ENCODE data around the gene SLC6A6. TPM values are rescaled to one million over a fixed set of nuclear protein-coding genes. Genes with fewer than 3 reads are reported as not detected.

SLC6A6 gene
- polyA plus RNA-seq, 1 of the 3 experiments (the other 2 are of a cell fraction), result 19.1 TPM

GRCh38 chr3:14430053-14430452, 27.6 kb downstream of the SLC6A6 start:
- H3K79me2 ChIP-seq (ENCODE audit: insufficient read depth), result peaks cover 20% of the 10 kb centered on the region
- no peaks in the 10 kb centered on the region for H3K9me3 ChIP-seq
- no peak overlapping the region for H3K4me3 ChIP-seq (ENCODE audit: low read depth in 2 of 2, low read length in 1 of 2)
- no peak overlapping the region for H2AFZ ChIP-seq (ENCODE audit: low read depth)
- ChIA-PET POLR2A (no interaction called here), CTCF (interaction anchor here (0.9 to 1.3 kb wide), 2 partner anchors 9 to 151 kb away, joined by 3 read pairs; no protein-coding TSS in a partner anchor)
- peaks cover 41 to 63% of the 10 kb centered on the region in 2 experiments; a peak in 3 of 4 replicates for H3K4me1 ChIP-seq (ENCODE audit: control insufficient read depth in 1 of 2, insufficient read depth in 2 of 2, low read depth in 1 of 2, low read length in 1 of 2)
- H3K36me3 ChIP-seq (replicated peaks in 1 of 2; ENCODE audit: control insufficient read depth in 1 of 2, insufficient read depth in 2 of 2, low read length in 1 of 2), result peaks cover 0 to 8% of the 10 kb centered on the region in 2 experiments
- DNase-seq, result no peak
- H4K20me1 ChIP-seq (ENCODE audit: insufficient read depth), result peaks cover 1% of the 10 kb centered on the region; the same call in 1 of the 2 replicates
- H3K27ac ChIP-seq (ENCODE audit: low read depth in 2 of 2, low read length in 1 of 2), result peak overlapping the region in 1 of 2 experiments; percentile 75; a peak in 1 of 4 replicates
- H3K4me2 ChIP-seq, result no peak overlapping the region
- no peak overlapping the region for H3K9ac ChIP-seq
- 100% methylated on average over 2 of the region's 5 CpGs for WGBS (ENCODE audit: low lambda C conversion rate)
- no peak for TF ChIP-seq YY1 (IDR thresholded peaks at IDR 0.05; ENCODE audit: low read depth)
- TF ChIP-seq RFX5 (IDR thresholded peaks at IDR 0.05; ENCODE audit: low read length), result no peak
- peaks cover 13% of the 10 kb centered on the region for H3F3A ChIP-seq (replicated peaks; ENCODE audit: insufficient read depth)
- no peaks in the 10 kb centered on the region for H3K9me2 ChIP-seq
- no peaks in the 10 kb centered on the region for H3K27me3 ChIP-seq (ENCODE audit: insufficient read depth)

GRCh38 chr3:14430706-14431451, 28.5 kb downstream of the SLC6A6 start:
- Histone ChIP-seq H4K20me1 (ENCODE audit: insufficient read depth) (no peaks in the 10 kb centered on the region; the same call in 1 of the 2 replicates), H3K9ac (peak overlapping the region; percentile 44; the same call in 1 of the 2 replicates), H3K9me3 (no peaks in the 10 kb centered on the region), H3F3A (replicated peaks; ENCODE audit: insufficient read depth) (peaks cover 13% of the 10 kb centered on the region), H3K79me2 (ENCODE audit: insufficient read depth) (peaks cover 20% of the 10 kb centered on the region), H3K36me3 (replicated peaks in 1 of 2; ENCODE audit: control insufficient read depth in 1 of 2, insufficient read depth in 2 of 2, low read length in 1 of 2) (peaks cover 0 to 8% of the 10 kb centered on the region in 2 experiments), H3K9me2 (no peaks in the 10 kb centered on the region), H3K4me3 (ENCODE audit: low read depth in 2 of 2, low read length in 1 of 2) (no peak overlapping the region), H3K4me1 (ENCODE audit: control insufficient read depth in 1 of 2, insufficient read depth in 2 of 2, low read depth in 1 of 2, low read length in 1 of 2) (peaks cover 33 to 61% of the 10 kb centered on the region in 2 experiments; a peak in 3 of 4 replicates), H3K27ac (ENCODE audit: low read depth in 2 of 2, low read length in 1 of 2) (peak overlapping the region; percentile 70 to 75), H3K4me2 (peak overlapping the region; percentile 62; the same call in 1 of the 2 replicates), H3K27me3 (ENCODE audit: insufficient read depth) (no peaks in the 10 kb centered on the region), H2AFZ (ENCODE audit: low read depth) (no peak overlapping the region)
- no peak for TF ChIP-seq MXI1 (IDR thresholded peaks at IDR 0.05; ENCODE audit: low read depth, low read length)
- no peak for TF ChIP-seq USF1 (IDR thresholded peaks at IDR 0.05; ENCODE audit: borderline replicate concordance, low read depth)
- CTCF ChIA-PET, result interaction anchor here (1.0 kb wide), 1 partner anchor 16 kb away, joined by 3 read pairs; no protein-coding TSS in a partner anchor
- POLR2A ChIA-PET, result no interaction called here
- no peak for DNase-seq
- 85% methylated on average over 8 of the region's 12 CpGs for WGBS (ENCODE audit: low lambda C conversion rate)

GRCh38 chr3:14431452-14431916, 29.1 kb downstream of the SLC6A6 start:
- Histone ChIP-seq H4K20me1 (ENCODE audit: insufficient read depth) (no peaks in the 10 kb centered on the region), H3K4me3 (ENCODE audit: low read depth in 2 of 2, low read length in 1 of 2) (no peak overlapping the region), H3F3A (replicated peaks; ENCODE audit: insufficient read depth) (peaks cover 13% of the 10 kb centered on the region), H3K27ac (ENCODE audit: low read depth in 2 of 2, low read length in 1 of 2) (peak overlapping the region; percentile 70 to 75), H3K9me2 (no peaks in the 10 kb centered on the region), H3K9me3 (no peaks in the 10 kb centered on the region), H3K79me2 (ENCODE audit: insufficient read depth) (peaks cover 20% of the 10 kb centered on the region), H3K36me3 (replicated peaks in 1 of 2; ENCODE audit: control insufficient read depth in 1 of 2, insufficient read depth in 2 of 2, low read length in 1 of 2) (peaks cover 0 to 4% of the 10 kb centered on the region in 2 experiments), H2AFZ (ENCODE audit: low read depth) (no peak overlapping the region), H3K27me3 (ENCODE audit: insufficient read depth) (no peaks in the 10 kb centered on the region), H3K4me1 (ENCODE audit: control insufficient read depth in 1 of 2, insufficient read depth in 2 of 2, low read depth in 1 of 2, low read length in 1 of 2) (peaks cover 29 to 61% of the 10 kb centered on the region in 2 experiments; a peak in 3 of 4 replicates), H3K4me2 (peak overlapping the region; percentile 62), H3K9ac (peak overlapping the region; percentile 44; the same call in 1 of the 2 replicates)
- WGBS (ENCODE audit: low lambda C conversion rate), result 78% methylated on average over 10 of the region's 10 CpGs
- no peak for DNase-seq
- CTCF ChIA-PET, result interaction anchor here (1.0 kb wide), 2 partner anchors 15 to 37 kb away, joined by 3 to 4 read pairs; no protein-coding TSS in a partner anchor
- POLR2A ChIA-PET, result no interaction called here
- TF ChIP-seq CTCF (IDR thresholded peaks at IDR 0.05) (no peak), FOSL2 (IDR thresholded peaks at IDR 0.05; ENCODE audit: borderline replicate concordance, low read depth) (no peak), EZH2phosphoT487 (IDR thresholded peaks at IDR 0.05; ENCODE audit: borderline replicate concordance, low read depth) (no peak), RFX5 (IDR thresholded peaks at IDR 0.05; ENCODE audit: low read length) (no peak), USF1 (IDR thresholded peaks at IDR 0.05; ENCODE audit: borderline replicate concordance, low read depth) (no peak), SIN3A (IDR thresholded peaks at IDR 0.05; ENCODE audit: borderline replicate concordance, low read depth, low read length) (no peak), MEF2A (IDR thresholded peaks at IDR 0.05; ENCODE audit: borderline replicate concordance, low read depth) (no peak), JUND (IDR thresholded peaks at IDR 0.05) (no peak), MAX (IDR thresholded peaks at IDR 0.05; ENCODE audit: low read depth) (no peak), GABPA (IDR thresholded peaks at IDR 0.05; ENCODE audit: low read depth) (no peak), RAD21 (IDR thresholded peaks at IDR 0.05; ENCODE audit: low read length) (no peak), TAF1 (IDR thresholded peaks at IDR 0.05; ENCODE audit: borderline replicate concordance, low read depth, low read length) (no peak), FOXM1 (IDR thresholded peaks at IDR 0.05; ENCODE audit: low read depth) (no peak), TEAD4 (IDR thresholded peaks at IDR 0.05; ENCODE audit: borderline replicate concordance, insufficient read depth) (no peak), POLR2AphosphoS5 (IDR thresholded peaks at IDR 0.05; ENCODE audit: low read depth, low read length) (no peak)

All from SK-N-SH (cell line).